C4-2B (cell line): ENCODE measurements around the gene PCDHGA2.

Experiments used
- ZFX ChIP-seq: fragments of 450-650 bp; IDR thresholded peaks from 2 replicates; pipeline ENCODE4 v1.6.1; 2017
- TF ChIP-seq, protein P1 (sequence below): fragments of 450-650 bp; conservative IDR thresholded peaks from 2 replicates; pipeline ENCODE4 v1.5.1; 2017; ENCODE audit warnings: mild to moderate bottlenecking

DNA sequence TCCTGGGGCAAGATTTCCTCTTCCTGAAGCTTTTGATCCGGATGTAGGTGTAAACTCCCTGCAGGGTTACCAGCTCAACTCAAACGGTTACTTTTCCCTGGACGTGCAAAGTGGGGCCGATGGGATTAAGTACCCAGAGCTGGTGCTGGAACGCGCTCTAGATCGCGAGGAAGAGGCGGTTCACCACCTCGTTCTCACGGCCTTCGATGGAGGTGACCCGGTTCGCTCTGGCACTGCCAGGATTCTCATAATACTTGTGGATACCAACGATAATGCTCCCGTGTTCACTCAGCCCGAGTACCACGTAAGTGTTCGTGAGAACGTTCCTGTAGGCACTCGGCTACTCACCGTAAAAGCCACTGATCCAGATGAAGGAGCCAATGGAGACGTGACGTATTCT is 17.1 kb downstream of the PCDHGA2 start:
- TF ChIP-seq, protein P1, sequence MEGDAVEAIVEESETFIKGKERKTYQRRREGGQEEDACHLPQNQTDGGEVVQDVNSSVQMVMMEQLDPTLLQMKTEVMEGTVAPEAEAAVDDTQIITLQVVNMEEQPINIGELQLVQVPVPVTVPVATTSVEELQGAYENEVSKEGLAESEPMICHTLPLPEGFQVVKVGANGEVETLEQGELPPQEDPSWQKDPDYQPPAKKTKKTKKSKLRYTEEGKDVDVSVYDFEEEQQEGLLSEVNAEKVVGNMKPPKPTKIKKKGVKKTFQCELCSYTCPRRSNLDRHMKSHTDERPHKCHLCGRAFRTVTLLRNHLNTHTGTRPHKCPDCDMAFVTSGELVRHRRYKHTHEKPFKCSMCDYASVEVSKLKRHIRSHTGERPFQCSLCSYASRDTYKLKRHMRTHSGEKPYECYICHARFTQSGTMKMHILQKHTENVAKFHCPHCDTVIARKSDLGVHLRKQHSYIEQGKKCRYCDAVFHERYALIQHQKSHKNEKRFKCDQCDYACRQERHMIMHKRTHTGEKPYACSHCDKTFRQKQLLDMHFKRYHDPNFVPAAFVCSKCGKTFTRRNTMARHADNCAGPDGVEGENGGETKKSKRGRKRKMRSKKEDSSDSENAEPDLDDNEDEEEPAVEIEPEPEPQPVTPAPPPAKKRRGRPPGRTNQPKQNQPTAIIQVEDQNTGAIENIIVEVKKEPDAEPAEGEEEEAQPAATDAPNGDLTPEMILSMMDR: no peak
- no peak for TF ChIP-seq ZFX
